Measurements from ENCODE around the gene YIPF7.

GRCh38 chr4:44684648-44685047, 33.2 kb upstream of the YIPF7 start:
- TF ChIP-seq TAF1 (IDR thresholded peaks at IDR 0.05; ENCODE audit: borderline replicate concordance, low read depth, low read length) (no peak), POLR2A (IDR thresholded peaks at IDR 0.05; ENCODE audit: low read depth, low read length) (no peak)

Data from GM12892 (cell line).